IMR-90 (cell line): ENCODE results near the gene TSPAN4. TPM values are rescaled to one million over a fixed set of nuclear protein-coding genes. Genes with fewer than 3 reads are reported as not detected.

Experiments
- ATAC-seq: fragments of 200-7000 bp; cut with Tn5 transposase; 2 replicates; pipeline ENCODE4 v1.9.1; 2020; ENCODE audit warnings: low read depth, mild to moderate bottlenecking, moderate library complexity
- BruUV-seq: library from RNA; stranded (reverse); fragments of 400-500 nt; replicated peaks from 2 replicates; lab custom pipeline; 2021; lab: Mats Ljungman, UMichigan
- CTCF ChIA-PET: fragments of 300-600 bp; formaldehyde crosslinking; extraction: SDS; loops from one replicate; lab custom pipeline; 2021; ENCODE audit warnings: antibody characterized with exemption; lab: Yijun Ruan, JAX
- POLR2A ChIA-PET: fragments of 300-600 bp; sonication (Branson Sonifier 250); formaldehyde crosslinking; loops from one replicate; lab custom pipeline; 2022; ENCODE audit warnings: antibody characterized with exemption; ENCODE audit not compliant: unreplicated experiment; lab: Charles Lee
- DNase-seq: peaks from one replicate; pipeline ENCODE4 v3.0.0; 2013
- H2AFZ ChIP-seq: replicated peaks from 2 replicates; pipeline ENCODE3; 2013; ENCODE audit warnings: low read length, mild to moderate bottlenecking; ENCODE audit not compliant: poor library complexity
- H2AK5ac ChIP-seq: 2 replicates; pipeline ENCODE4 v1.6.1; 2013; ENCODE audit warnings: low read depth, low read length, inconsistent platforms
- H2AK9ac ChIP-seq: replicated peaks from 2 replicates; pipeline ENCODE3; 2013; ENCODE audit warnings: mild to moderate bottlenecking, low read depth, low read length, moderate library complexity; ENCODE audit not compliant: poor library complexity
- H2BK120ac ChIP-seq: 2 replicates; pipeline ENCODE4 v1.6.1; 2013; ENCODE audit warnings: low read depth, low read length, inconsistent platforms
- H2BK15ac ChIP-seq: 3 replicates; pipeline ENCODE4 v1.6.1; 2013; ENCODE audit warnings: low read depth, low read length, inconsistent platforms
- H2BK20ac ChIP-seq: 2 replicates; pipeline ENCODE4 v1.6.1; 2013; ENCODE audit warnings: low read depth, mild to moderate bottlenecking, inconsistent platforms, low read length, moderate library complexity
- H2BK5ac ChIP-seq: 2 replicates; pipeline ENCODE4 v1.6.1; 2013; ENCODE audit warnings: mild to moderate bottlenecking, low read depth, low read length, inconsistent platforms; ENCODE audit not compliant: poor library complexity, severe bottlenecking
- H3K14ac ChIP-seq: replicated peaks from 2 replicates; pipeline ENCODE4 v1.6.1; 2013; ENCODE audit warnings: low read depth, low read length, inconsistent platforms
- H3K18ac ChIP-seq: 2 replicates; pipeline ENCODE4 v1.6.1; 2013; ENCODE audit warnings: low read depth, low read length, control low read depth
- H3K23ac ChIP-seq: 2 replicates; pipeline ENCODE4 v1.6.1; 2013; ENCODE audit warnings: low read depth, low read length, inconsistent platforms
- H3K27ac ChIP-seq: 2 replicates; pipeline ENCODE4 v1.5.1; 2013; ENCODE audit warnings: mild to moderate bottlenecking, control low read depth, low read length; ENCODE audit not compliant: insufficient read depth
- H3K27me3 ChIP-seq: 2 replicates; pipeline ENCODE4 v1.6.1; 2013; ENCODE audit warnings: low read length; ENCODE audit not compliant: control insufficient read depth, insufficient read depth
- H3K36me3 ChIP-seq: 2 replicates; pipeline ENCODE4 v1.6.1; 2013; ENCODE audit warnings: low read length, mixed read lengths; ENCODE audit not compliant: control insufficient read depth, insufficient read depth
- H3K4ac ChIP-seq: 2 replicates; pipeline ENCODE4 v1.6.1; 2013; ENCODE audit warnings: low read depth, low read length, inconsistent platforms
- H3K4me1 ChIP-seq: 2 replicates; pipeline ENCODE4 v1.6.1; 2013; ENCODE audit warnings: low read length, mixed read lengths; ENCODE audit not compliant: control insufficient read depth, insufficient read depth
- H3K4me2 ChIP-seq: 2 replicates; pipeline ENCODE4 v1.6.1; 2013; ENCODE audit warnings: low read depth, mild to moderate bottlenecking, control low read depth, low read length, moderate library complexity
- H3K4me3 ChIP-seq: 2 replicates; pipeline ENCODE4 v1.5.1; 2013; ENCODE audit warnings: low read depth, mild to moderate bottlenecking, control low read depth, low read length, moderate library complexity; ENCODE audit not compliant: insufficient read depth
- H3K56ac ChIP-seq: 2 replicates; pipeline ENCODE4 v1.6.1; 2013; ENCODE audit warnings: low read length, inconsistent platforms; ENCODE audit not compliant: insufficient read depth; ENCODE audit errors: extremely low read depth
- H3K79me1 ChIP-seq, 2 experiments: 2 replicates each; pipeline ENCODE4 v1.6.1; 2013; ENCODE audit warnings: low read length in 2 of 2, inconsistent platforms in 1 of 2, low read depth in 1 of 2
- H3K9ac ChIP-seq: 2 replicates; pipeline ENCODE4 v1.6.1; 2013; ENCODE audit warnings: low read depth, low read length, control low read depth
- H3K9me1 ChIP-seq: 2 replicates; pipeline ENCODE4 v1.6.1; 2013; ENCODE audit warnings: low read length, inconsistent platforms; ENCODE audit not compliant: insufficient read depth
- H3K9me3 ChIP-seq: 2 replicates; pipeline ENCODE4 v1.6.1; 2013; ENCODE audit warnings: low read length; ENCODE audit not compliant: control insufficient read depth, insufficient read depth
- H4K20me1 ChIP-seq: 2 replicates; pipeline ENCODE4 v1.6.1; 2013; ENCODE audit warnings: low read length, inconsistent platforms; ENCODE audit not compliant: insufficient read depth
- H4K5ac ChIP-seq: 2 replicates; pipeline ENCODE4 v1.6.1; 2013; ENCODE audit warnings: mild to moderate bottlenecking, low read depth, low read length, control low read depth
- H4K8ac ChIP-seq, 2 experiments: 2 replicates each; pipeline ENCODE4 v1.6.1; 2013; ENCODE audit warnings: low read depth in 2 of 2, low read length in 2 of 2, control low read depth in 1 of 2, inconsistent platforms in 1 of 2
- H4K91ac ChIP-seq: 2 replicates; pipeline ENCODE4 v1.6.1; 2013; ENCODE audit warnings: low read depth, low read length, inconsistent platforms; ENCODE audit not compliant: insufficient read depth
- CEBPB ChIP-seq: IDR thresholded peaks from 2 replicates; pipeline ENCODE4 v1.6.1; 2012; ENCODE audit warnings: low read depth, low read length, improper control_type of control experiment
- CHD1 ChIP-seq: IDR thresholded peaks from 2 replicates; pipeline ENCODE4 v1.6.1; 2012; ENCODE audit warnings: low read depth, low read length, improper control_type of control experiment
- ELK1 ChIP-seq: fragments of 150-350 bp; IDR thresholded peaks from 2 replicates; pipeline ENCODE4 v1.6.1; 2016; ENCODE audit warnings: low read depth, mild to moderate bottlenecking, low read length, moderate library complexity, borderline replicate concordance
- MAFK ChIP-seq: IDR thresholded peaks from 2 replicates; pipeline ENCODE4 v1.6.1; 2012; ENCODE audit warnings: low read depth, low read length, improper control_type of control experiment
- NFE2L2 ChIP-seq: fragments of 150-350 bp; IDR thresholded peaks from 2 replicates; pipeline ENCODE4 v1.6.1; 2016; ENCODE audit warnings: low read depth, mild to moderate bottlenecking, low read length
- RCOR1 ChIP-seq: IDR thresholded peaks from 2 replicates; pipeline ENCODE4 v1.6.1; 2012; ENCODE audit warnings: mild to moderate bottlenecking, low read length, improper control_type of control experiment; ENCODE audit not compliant: insufficient replicate concordance
- WGBS, 2 experiments: methylation state at CpG; one replicate each; pipeline versions ENCODE4 v1.1.5 to v1.1.7; 2013; ENCODE audit warnings: missing lambda C conversion rate in 2 of 2; ENCODE audit not compliant: insufficient read length in 1 of 2; ENCODE audit errors: extremely low coverage in 2 of 2; 5-methylcytosine and 5-hydroxymethylcytosine counted together
- dilution Hi-C: fragments of 300-500 bp; cut with HindIII; formaldehyde crosslinking; loops from one replicate; pipeline ENCODE4 v1.14.3; 2018; ENCODE audit warnings: low sequenced_read_pairs; ENCODE audit not compliant: unreplicated experiment
- in situ Hi-C: fragments of 300-500 bp; cut with MboI; formaldehyde crosslinking; loops from 3 replicates; pipeline ENCODE4 v1.14.3; 2019; ENCODE audit warnings: low sequenced_read_pairs, inconsistent platforms, mixed read lengths
- intact Hi-C: fragments of 100-400 bp; cut with micrococcal nuclease; formaldehyde crosslinking; loops from 2 replicates; pipeline ENCODE4 v1.10.0; 2022
- polyA plus RNA-seq, 3 experiments: library from polyadenylated mRNA; depleted of rRNA; stranded (reverse); fragments of >200 nt; gene quantifications; 2 replicates each; pipeline ENCODE4 v1.2.3, GENCODE V29; 2012; ENCODE audit warnings: low replicate concordance in 1 of 3
- total RNA-seq: library from RNA; depleted of rRNA; stranded (reverse); fragments of >200 nt; gene quantifications from 2 replicates; pipeline ENCODE4 v1.2.3, GENCODE V29; 2012
- TF ChIP-seq, protein P1 (sequence below): conservative IDR thresholded peaks from 2 replicates; pipeline ENCODE4 v1.5.1; 2012; ENCODE audit warnings: mild to moderate bottlenecking, low read depth, low read length, improper control_type of control experiment

TSPAN4 gene
- total and polyA plus RNA-seq, 2 of the 4 experiments (the other 2 are of a cell fraction): 161 to 293 TPM

GRCh38 chr11:838441-839279 is 4.0 kb upstream of the TSPAN4 start:
- TF ChIP-seq MAFK: no peak
- no peak for TF ChIP-seq CHD1
- TF ChIP-seq, protein P1, sequence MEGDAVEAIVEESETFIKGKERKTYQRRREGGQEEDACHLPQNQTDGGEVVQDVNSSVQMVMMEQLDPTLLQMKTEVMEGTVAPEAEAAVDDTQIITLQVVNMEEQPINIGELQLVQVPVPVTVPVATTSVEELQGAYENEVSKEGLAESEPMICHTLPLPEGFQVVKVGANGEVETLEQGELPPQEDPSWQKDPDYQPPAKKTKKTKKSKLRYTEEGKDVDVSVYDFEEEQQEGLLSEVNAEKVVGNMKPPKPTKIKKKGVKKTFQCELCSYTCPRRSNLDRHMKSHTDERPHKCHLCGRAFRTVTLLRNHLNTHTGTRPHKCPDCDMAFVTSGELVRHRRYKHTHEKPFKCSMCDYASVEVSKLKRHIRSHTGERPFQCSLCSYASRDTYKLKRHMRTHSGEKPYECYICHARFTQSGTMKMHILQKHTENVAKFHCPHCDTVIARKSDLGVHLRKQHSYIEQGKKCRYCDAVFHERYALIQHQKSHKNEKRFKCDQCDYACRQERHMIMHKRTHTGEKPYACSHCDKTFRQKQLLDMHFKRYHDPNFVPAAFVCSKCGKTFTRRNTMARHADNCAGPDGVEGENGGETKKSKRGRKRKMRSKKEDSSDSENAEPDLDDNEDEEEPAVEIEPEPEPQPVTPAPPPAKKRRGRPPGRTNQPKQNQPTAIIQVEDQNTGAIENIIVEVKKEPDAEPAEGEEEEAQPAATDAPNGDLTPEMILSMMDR: peak; percentile 13; the same call in 1 of the 2 replicates
- no peak for TF ChIP-seq RCOR1
- no peak for TF ChIP-seq NFE2L2
- TF ChIP-seq ELK1: no peak
- TF ChIP-seq CEBPB: no peak
- intact Hi-C loops: no loop called here
- no peak for DNase-seq
- no peak overlapping the region for H2BK120ac ChIP-seq
- no peak for ATAC-seq
- H3K4me1 ChIP-seq: peaks cover 26% of the 10 kb centered on the region
- H2BK15ac ChIP-seq: no peak overlapping the region
- peaks cover 52% of the 10 kb centered on the region for H3K36me3 ChIP-seq
- H3K4me2 ChIP-seq: no peak overlapping the region
- dilution Hi-C loops: no loop called here
- ChIA-PET CTCF (no interaction called here), POLR2A (interaction anchor here (1.8 kb wide), 1 partner anchor 20 kb away, joined by 5 read pairs; the partner anchor contains the start of gene PNPLA2)
- BruUV-seq: no TSS peak
- no peak overlapping the region for H3K9ac ChIP-seq
- no peak overlapping the region for H2BK20ac ChIP-seq
- no peak overlapping the region for H3K4ac ChIP-seq
- no peak overlapping the region for H2BK5ac ChIP-seq
- no peak overlapping the region for H3K56ac ChIP-seq
- H3K14ac ChIP-seq: no peak overlapping the region
- H3K9me3 ChIP-seq: no peaks in the 10 kb centered on the region
- H4K5ac ChIP-seq: no peak overlapping the region
- H2AFZ ChIP-seq: peak overlapping the region; percentile 57
- peak overlapping the region; percentile 4 for H2AK9ac ChIP-seq
- peak overlapping the region; percentile 31; the same call in 1 of the 2 replicates for H2AK5ac ChIP-seq
- in situ Hi-C loops: no loop called here
- peak overlapping the region; percentile 40 to 51; a peak in 2 of 4 replicates for H4K8ac ChIP-seq
- H3K9me1 ChIP-seq: peaks cover 24% of the 10 kb centered on the region
- H3K79me1 ChIP-seq: peaks cover 16 to 74% of the 10 kb centered on the region in 2 experiments; a peak in 3 of 4 replicates
- WGBS, 2 experiments: 55% methylated on average over 10 of the region's 17 CpGs; no CpG with 5 or more reads in 1 of the 2 experiments
- peak overlapping the region; percentile 46 for H3K27ac ChIP-seq
- H4K20me1 ChIP-seq: peaks cover 85% of the 10 kb centered on the region
- no peak overlapping the region for H3K23ac ChIP-seq
- H3K18ac ChIP-seq: no peak overlapping the region
- H4K91ac ChIP-seq: no peak overlapping the region
- no peaks in the 10 kb centered on the region for H3K27me3 ChIP-seq
- no peak overlapping the region for H3K4me3 ChIP-seq
